Endometrial microvascular endothelial cells (primary cell): ENCODE measurements around the gene AKAP13. TPM values are rescaled to one million over a fixed set of nuclear protein-coding genes. Genes with fewer than 3 reads are reported as not detected.

Experiments used
- in situ Hi-C: cut with HindIII; loops from 2 replicates; pipeline ENCODE4 v1.10.0; 2017; ENCODE audit warnings: low sequenced_read_pairs, low pct_unique_long_range_greater_than_20kb; ENCODE audit errors: inconsistent ontology term
- total RNA-seq: library from RNA; depleted of rRNA; stranded (reverse); fragments of >200 nt; gene quantifications from one replicate; pipeline ENCODE4 v1.2.3, GENCODE V29; 2015; ENCODE audit errors: inconsistent ontology term

AKAP13 gene
- total RNA-seq, 1 donor from 2014 or later, result 27.7 TPM

GRCh38 chr15:85488997-85489396, 108.6 kb downstream of the AKAP13 start:
- in situ Hi-C loops, result no loop called here

- in situ Hi-C loops, result no loop called here
Measured at GRCh38 chr15:85489773-85490493, 109.5 kb downstream of the AKAP13 start.

- in situ Hi-C loops, result no loop called here
Measured at GRCh38 chr15:85490856-85491255, 110.5 kb downstream of the AKAP13 start.

- in situ Hi-C loops, result no loop called here
Measured at GRCh38 chr15:85491691-85492090, 111.3 kb downstream of the AKAP13 start.

- in situ Hi-C loops, result no loop called here
Measured at GRCh38 chr15:85492406-85492805, 112.0 kb downstream of the AKAP13 start.

- in situ Hi-C loops, result no loop called here
Measured at GRCh38 chr15:85493260-85493659, 112.9 kb downstream of the AKAP13 start.

GRCh38 chr15:85494048-85494777, 113.8 kb downstream of the AKAP13 start:
- in situ Hi-C loops, result no loop called here

GRCh38 chr15:85495096-85495495, 114.7 kb downstream of the AKAP13 start:
- in situ Hi-C loops, result no loop called here

GRCh38 chr15:85495544-85495943, 115.1 kb downstream of the AKAP13 start:
- in situ Hi-C loops, result no loop called here

GRCh38 chr15:85496151-85496550, 115.7 kb downstream of the AKAP13 start:
- in situ Hi-C loops, result no loop called here

- in situ Hi-C loops, result no loop called here
Measured at GRCh38 chr15:85496551-85497171, 116.3 kb downstream of the AKAP13 start.

- in situ Hi-C loops, result no loop called here
Measured at GRCh38 chr15:85497172-85497569, 116.8 kb downstream of the AKAP13 start.

GRCh38 chr15:85498471-85498870, 118.1 kb downstream of the AKAP13 start:
- in situ Hi-C loops, result no loop called here

GRCh38 chr15:85499371-85499887, 119.0 kb downstream of the AKAP13 start:
- in situ Hi-C loops, result no loop called here

GRCh38 chr15:85500060-85500708, 119.8 kb downstream of the AKAP13 start:
- in situ Hi-C loops, result no loop called here

- in situ Hi-C loops, result no loop called here
Measured at GRCh38 chr15:85500729-85501128, 120.3 kb downstream of the AKAP13 start.

- in situ Hi-C loops, result no loop called here
Measured at GRCh38 chr15:85501574-85501973, 121.2 kb downstream of the AKAP13 start.

- in situ Hi-C loops, result no loop called here
Measured at GRCh38 chr15:85503151-85503799, 122.9 kb downstream of the AKAP13 start.
